PC-9 (cell line): Measurements from ENCODE around the gene ABAT.

Source experiments
- CTCF ChIP-seq: fragments of 200-600 bp; sonication (generic); conservative IDR thresholded peaks from 2 replicates; pipeline ENCODE4 v1.6.1; 2017; ENCODE audit warnings: mixed run types, antibody characterized with exemption, mild to moderate bottlenecking, moderate library complexity
- EZH2 ChIP-seq: fragments of 200-600 bp; sonication (generic); IDR thresholded peaks from 2 replicates; pipeline ENCODE4 v1.8.0; 2017; ENCODE audit warnings: antibody characterized with exemption, low read depth

GRCh38 chr16:8797364-8798173 lies 123.2 kb downstream of the ABAT start, which contains the start of the genes PMM2 and TMEM186:
- TF ChIP-seq CTCF (no peak), EZH2 (no peak)
